A172 (cell line): ENCODE results near the gene COQ9. TPM values are rescaled to one million over a fixed set of nuclear protein-coding genes. Genes with fewer than 3 reads are reported as not detected.
A peak's percentile ranks its signal among the peaks of the same experiment; 100 is the strongest.
"Not testable (repeated sequence)": the region's sequence is repeated elsewhere in the genome, so short reads cannot be mapped to it uniquely, and the experiment has no call there.

ENCODE experiments used
- DNase-seq: peaks from one replicate; pipeline ENCODE4 v3.0.0-alpha.2; 2015; ENCODE audit warnings: low spot score
- total RNA-seq: library from RNA; depleted of rRNA; stranded (reverse); fragments of >200 nt; shearing (Covaris generic); gene quantifications from 2 replicates; pipeline ENCODE4 v1.2.3, GENCODE V29; 2014; rRNA removed

COQ9 gene, protein sequence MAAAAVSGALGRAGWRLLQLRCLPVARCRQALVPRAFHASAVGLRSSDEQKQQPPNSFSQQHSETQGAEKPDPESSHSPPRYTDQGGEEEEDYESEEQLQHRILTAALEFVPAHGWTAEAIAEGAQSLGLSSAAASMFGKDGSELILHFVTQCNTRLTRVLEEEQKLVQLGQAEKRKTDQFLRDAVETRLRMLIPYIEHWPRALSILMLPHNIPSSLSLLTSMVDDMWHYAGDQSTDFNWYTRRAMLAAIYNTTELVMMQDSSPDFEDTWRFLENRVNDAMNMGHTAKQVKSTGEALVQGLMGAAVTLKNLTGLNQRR
- total RNA-seq: 78.9 and 85.6 TPM in 2 replicates

DNA sequence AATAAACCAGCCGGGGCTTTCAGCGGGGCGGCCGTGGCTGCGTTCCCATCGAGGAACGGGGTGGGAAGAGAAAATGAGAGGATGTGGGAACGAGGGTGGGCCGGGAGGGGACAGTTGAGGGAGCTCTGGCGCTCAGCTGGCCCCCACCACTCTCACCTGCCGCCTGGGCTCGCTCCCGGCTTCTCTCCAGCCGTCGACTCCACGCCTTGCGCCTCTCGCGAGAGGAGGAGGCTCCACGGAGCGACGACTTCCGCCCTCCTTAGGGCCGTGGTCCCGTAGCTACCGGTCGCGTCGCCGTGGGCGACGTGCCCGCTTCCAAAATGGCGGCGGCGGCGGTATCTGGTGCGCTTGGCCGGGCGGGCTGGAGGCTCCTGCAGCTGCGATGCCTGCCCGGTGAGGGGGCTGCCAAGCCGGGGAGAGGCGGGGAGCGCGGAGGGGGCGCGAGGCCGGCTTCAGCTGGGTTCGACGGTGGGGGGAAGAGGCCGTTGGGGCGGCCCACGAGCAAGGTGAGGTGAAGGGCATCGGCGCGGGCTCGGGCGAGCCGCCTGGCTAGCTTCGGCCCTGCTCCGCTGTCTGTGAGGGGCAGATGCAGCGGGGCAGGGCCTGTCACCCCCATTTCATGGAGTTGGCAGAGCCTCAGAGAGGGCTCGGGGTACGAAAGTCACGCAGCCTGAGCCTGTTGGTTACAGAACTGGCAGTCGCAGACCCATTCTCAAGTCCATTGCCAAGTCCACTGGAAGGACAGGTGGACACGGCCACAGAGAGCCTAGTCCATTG is at the start of gene COQ9, which contains the start of gene CIAPIN1:
Gene COQ9 (plus strand): TSS at position 294 of the 777 bp plus-strand sequence. CDS start 27 bp downstream, at position 321.
Gene CIAPIN1 (minus strand): TSS at position 200 of the 777 bp plus-strand sequence. CDS start 6,457 bp downstream, outside the sequence.
- DNase-seq: peak; percentile 87

DNA sequence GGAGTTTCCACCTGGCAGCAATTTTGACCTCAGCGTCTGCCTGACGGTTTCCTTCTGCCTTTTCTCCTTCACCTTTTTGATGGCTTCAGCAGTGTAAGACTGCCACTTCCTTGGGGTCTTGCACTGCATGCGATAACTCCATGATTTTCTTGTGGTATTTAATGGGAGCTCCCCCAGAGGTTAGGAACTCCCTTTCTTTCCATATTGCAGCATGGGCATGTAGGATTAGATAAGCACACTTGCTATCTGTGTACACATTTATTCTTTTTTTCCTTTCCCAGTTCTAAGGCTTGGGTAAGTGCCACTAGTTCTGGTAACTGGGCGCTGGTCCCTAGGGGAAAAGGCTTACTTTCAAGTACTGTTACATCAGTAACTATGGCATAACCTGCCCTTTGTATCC is 49.8 kb upstream of the COQ9 start:
- DNase-seq: not testable (repeated sequence)

DNA sequence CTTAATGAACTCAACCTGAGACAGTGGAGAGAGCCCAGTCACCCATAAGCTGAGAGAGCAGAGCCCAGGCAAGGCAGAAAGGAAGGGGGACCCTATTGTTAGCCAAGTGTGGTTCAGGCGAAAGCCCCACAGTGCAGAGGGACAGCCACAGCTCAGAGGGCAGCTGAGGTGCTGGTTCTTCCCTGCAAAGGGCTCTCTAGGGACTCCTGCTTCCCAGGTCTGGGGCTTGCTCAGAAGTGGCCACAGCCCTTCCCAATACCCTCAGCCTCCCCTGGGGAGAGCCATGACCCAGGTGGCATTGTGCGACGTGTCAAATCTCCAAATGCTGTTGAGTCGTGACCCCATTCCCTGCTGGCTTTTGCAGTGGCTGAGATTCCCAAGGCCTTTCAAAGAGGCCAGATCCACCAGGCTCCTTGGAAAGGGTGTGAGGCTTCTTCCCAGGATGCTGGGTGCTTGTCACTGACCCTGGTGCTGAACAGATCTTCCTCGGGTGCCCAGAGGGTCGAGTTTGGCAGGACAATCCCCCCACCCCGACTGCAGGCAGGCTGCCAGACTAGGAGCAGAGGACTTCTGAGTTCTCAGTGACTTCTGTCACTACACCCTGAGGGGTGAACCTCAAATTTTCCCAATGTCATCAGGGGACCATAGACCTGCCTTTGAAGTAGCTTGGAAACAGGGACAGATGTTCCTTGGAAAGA is 45.2 kb upstream of the COQ9 start:
- DNase-seq: no peak

- DNase-seq: no peak
These were observed 43.1 kb upstream of the COQ9 start, which contains the start of gene CCL17 for GRCh38 chr16:57403965-57404817. TSS of gene CCL17 (plus strand) at chr16:57404767. CDS start at chr16:57413933, 9,166 bp downstream.

GRCh38 chr16:57405097-57405496 is 42.2 kb upstream of the COQ9 start:
- DNase-seq: no peak

GRCh38 chr16:57406881-57407280 is 40.4 kb upstream of the COQ9 start:
- DNase-seq: no peak

- DNase-seq: no peak
These were observed 39.5 kb upstream of the COQ9 start for GRCh38 chr16:57407521-57408353.

DNA sequence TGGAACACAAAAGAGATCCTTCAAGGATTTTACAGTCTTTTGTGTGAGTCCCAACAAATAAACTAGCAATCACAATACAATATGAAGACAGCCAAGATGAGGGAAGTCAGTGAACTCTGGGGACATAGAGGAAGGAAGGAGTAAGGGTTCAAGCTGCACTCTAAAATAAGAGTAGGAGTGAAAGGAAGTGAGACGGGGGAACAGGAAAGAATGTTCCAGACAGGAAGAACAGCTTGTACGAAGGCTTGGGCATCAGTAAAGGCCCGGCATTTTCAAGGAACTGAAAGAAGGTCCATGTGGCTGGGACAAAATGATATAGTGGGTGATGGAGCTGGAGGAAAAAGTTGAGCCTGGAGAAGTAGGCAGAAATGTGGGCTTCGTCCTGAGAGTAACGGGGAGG is 38.2 kb upstream of the COQ9 start:
- no peak for DNase-seq

DNA sequence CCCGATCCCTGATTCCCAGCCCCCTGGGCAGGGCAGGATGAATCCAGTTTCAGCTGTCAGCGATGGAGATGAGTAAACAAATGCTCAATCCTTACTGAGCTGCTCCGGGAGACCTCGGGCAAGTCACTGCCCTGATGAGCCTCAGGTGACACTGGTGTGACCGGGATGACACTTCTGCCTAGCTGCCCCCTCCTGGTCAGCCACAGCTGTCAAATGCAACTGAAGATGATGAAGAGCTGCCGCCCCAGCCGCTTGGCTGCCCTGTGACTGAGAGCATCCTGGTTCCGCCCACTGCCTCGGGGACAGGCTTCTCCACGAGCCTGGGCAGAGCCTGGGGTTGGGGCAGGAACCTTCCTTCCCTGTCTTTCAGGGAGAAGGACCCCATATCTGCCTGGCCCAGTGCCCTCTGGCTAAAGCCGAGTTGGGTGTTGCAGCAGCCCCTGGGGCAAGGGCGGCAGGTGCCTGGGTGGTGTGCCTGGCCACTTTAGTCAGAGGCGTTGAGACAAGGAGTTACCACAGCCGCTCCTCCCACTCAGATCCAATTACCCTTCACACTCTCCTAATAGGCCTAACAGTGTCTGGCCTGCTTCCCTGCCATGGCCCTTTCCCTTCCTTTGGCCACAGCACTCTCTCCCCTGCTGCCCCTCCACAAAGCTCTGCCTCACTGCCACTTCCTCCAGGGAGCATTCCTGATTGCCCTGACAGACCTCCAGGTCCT is 37.2 kb upstream of the COQ9 start:
- DNase-seq: no peak

- no peak for DNase-seq
These were observed 35.8 kb upstream of the COQ9 start for GRCh38 chr16:57411362-57411976.

GRCh38 chr16:57412584-57412983 is 34.7 kb upstream of the COQ9 start:
- DNase-seq: no peak

DNA sequence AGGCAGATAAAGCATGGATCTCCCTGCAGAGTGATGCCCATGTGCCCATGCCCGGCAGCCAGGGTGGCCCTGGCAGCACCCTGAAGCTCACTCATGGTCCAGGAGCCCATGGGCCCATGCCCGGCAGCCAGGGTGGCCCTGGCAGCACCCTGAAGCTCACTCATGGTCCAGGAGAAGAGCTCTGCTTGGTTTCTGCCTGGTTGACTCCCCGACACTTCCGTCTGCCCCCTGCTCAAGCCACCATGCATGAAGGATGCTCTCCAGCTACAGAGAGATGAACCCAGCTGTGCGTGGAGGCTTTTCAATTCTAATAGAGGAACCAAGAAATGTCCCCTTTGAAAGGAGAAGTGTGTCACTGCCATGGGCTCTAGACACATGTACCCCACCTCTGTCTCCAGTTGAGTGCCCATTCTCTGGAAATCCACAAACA is 34.0 kb upstream of the COQ9 start:
- no peak for DNase-seq

DNA sequence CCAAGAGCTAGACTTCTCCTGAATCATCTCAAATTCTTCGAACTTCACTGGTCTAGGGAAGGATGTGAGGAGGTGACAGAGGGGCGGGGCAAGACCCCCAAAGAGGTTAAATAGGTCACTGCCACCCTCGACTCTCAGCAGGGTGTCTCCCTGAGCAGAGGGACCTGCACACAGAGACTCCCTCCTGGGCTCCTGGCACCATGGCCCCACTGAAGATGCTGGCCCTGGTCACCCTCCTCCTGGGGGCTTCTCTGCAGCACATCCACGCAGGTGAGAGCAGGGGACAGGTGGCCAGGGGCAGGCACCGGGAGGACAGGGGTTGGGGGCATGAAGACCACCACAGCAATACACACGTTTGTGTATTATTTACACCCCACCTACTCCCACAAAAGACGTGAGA is 33.5 kb upstream of the COQ9 start:
- DNase-seq: no peak

GRCh38 chr16:57416084-57416483 is 31.2 kb upstream of the COQ9 start:
- no peak for DNase-seq

- no peak for DNase-seq
These were observed 27.8 kb upstream of the COQ9 start for GRCh38 chr16:57419506-57419905.

DNA sequence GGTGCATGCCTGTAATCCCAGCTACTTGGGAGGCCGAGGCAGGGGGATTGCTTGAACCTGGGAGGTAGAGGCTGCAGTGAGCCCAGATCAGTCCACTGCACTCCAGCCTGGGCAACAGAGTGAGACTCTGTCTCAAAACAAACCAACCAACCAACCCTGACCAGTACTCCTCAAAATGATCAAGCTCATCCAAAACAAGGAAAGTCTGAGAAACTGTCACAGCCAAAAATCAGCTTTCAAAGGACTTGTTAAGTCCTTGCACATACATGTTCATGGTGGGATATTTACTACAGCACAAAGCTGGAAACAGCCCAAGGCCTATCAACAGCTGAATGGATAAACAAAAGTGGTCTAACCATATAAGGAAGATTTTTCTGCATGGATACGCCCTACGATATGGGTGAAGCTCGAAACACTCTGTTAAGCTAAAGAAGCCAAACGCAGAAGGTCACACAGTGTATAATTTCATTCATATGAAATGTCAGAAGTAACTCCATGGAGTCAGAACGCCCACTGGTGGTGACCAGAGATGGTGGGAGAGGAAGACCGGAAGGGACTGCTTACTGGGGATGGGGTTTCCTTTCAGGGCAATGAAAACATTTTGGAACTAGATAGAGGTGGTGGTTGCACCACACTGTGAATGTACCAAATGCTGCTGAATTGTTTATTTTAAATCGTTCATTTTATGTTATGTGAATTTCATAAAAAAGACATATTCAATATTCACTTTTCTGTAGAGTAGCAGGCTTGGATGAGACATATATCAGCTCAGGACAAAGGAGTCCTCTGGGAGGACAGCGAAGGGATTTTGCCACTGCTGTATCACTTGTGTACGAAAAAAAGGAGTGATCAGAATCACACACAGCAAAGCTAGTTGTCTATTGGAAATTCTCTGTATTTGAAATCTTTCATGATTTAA is 25.0 kb upstream of the COQ9 start:
- peak; percentile 59 for DNase-seq

DNA sequence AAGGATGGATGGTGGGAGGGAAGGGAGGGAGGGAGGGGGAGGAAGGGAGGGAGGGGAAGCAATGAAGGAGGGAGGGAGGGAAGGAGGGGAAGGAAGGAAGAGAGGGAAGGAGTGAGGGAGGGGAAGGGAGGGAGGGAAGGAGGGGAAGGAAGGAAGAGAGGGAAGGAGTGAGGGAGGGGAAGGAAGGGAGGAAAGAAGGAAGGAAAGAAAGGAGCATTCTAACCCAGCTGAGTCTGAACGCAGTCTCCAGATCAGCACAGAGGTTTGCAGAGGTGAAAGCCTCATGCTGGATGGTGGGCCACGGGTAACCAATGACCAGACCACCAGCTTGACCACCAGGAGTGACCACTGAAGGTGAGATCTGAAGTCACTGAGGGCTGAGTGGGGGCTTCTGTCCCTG is 24.1 kb upstream of the COQ9 start:
- DNase-seq: no peak

- DNase-seq: no peak
These were observed 22.7 kb upstream of the COQ9 start for GRCh38 chr16:57424583-57424982.
